Inflammatory macrophage (primary cell): ENCODE results near the gene SMARCA2.

ENCODE experiments used
- DNase-seq, 2 donors: peaks; one replicate each; pipeline ENCODE4 v3.0.0-alpha.2; 2020 to 2022

SMARCA2 gene

DNA sequence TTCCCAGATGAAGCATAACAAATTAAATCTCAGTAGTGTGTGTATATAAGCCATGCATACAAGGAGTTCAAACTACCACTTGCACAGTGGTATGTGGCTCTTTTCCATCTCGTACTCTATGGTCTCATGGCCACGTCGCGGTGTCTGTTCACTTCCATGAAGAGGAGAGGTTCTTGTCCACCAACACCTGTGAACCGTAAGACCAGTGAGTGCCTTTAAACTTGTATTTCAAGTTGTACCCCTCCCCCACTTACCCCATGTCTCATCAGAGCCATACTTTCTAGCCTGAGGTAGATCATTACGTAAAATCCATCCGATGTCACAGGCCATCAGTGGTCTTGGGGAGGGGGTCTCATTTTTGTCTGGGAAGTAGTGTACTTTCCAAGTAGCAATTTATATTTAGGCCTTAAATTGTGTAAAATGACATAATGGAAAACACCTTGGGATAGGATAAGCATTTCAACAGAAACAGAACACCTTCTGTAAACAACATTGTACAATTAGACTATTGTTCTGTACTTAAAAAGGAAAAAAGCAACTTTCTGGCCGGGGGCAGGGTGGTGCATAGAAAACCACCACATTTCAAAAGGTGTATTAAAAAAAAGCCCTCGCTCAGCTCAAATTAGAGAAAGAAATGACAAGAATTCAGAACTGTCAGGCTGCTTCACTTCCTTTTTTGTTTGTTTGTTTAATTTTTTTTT, 163.0 kb downstream of the SMARCA2 start:
- DNase-seq, result no peak

DNA sequence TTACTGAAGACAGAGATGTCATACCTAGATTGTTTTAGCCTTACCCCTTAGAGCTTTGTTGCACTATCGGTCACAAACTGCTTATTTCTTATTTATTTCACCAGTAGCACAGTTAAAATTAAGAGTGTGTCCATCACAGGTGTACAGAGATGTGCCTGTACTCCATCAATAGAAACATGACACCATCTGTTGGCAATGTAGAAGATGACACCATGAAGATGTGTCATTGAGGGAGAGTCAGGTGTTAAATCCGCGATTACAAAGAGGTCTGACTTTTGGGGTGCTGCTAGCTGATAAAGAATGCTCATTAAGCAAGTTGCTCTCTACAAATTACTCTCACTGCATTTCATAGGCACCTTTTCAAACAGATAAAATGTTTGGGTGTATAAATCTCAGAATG, 164.4 kb downstream of the SMARCA2 start:
- no peak for DNase-seq

GRCh38 chr9:2180154-2180553, 165.0 kb downstream of the SMARCA2 start:
- DNase-seq, result no peak

- no peak for DNase-seq
These were observed 165.6 kb downstream of the SMARCA2 start for GRCh38 chr9:2180704-2181103.

- peak; percentile 15 to 20 for DNase-seq
These were observed 166.6 kb downstream of the SMARCA2 start for GRCh38 chr9:2181792-2182191.

DNA sequence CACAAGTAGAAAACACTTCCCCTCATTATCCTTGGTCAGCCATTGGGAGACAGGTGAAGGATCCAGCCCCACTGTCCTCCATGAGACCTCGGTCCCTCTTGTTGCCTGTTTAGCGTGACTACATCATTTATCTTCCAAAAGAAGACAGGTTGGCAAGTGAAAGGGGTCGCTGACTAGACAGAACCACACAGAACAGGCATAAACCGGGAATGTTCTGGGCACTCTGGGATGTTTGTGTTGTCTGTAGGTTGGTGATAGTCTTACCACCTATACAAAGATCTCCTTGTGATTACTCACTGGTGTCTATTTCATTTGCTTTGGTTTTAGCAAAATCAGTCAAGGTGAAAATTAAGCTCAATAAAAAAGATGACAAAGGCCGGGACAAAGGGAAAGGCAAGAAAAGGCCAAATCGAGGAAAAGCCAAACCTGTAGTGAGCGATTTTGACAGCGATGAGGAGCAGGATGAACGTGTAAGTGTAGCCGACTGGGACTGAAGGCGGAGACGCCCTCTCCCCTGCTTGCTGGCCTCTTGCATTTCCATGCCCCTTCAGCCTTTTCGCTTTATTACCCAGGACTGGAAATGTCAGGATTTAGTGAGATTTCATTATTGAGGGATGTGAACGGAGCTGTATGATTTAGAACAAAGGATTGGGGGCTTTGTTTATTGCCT, 175.9 kb downstream of the SMARCA2 start:
- no peak for DNase-seq

DNA sequence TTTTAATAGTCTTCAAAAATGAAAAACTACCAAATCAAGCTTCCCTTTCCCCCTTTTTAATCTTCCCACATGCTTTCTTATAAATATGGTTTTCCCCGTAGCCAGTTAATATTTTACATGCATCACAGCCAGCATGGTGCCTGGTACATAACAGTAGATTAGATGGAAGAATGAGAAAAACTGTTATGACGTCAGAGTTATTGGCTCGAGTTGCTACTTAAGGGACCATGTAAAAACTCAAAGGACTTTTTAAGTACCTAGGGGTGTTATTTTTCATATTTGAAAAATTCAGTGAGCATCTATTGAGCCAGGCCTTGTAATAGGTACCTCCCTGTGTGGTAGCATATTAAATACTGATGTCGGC, 176.4 kb downstream of the SMARCA2 start:
- no peak for DNase-seq

DNA sequence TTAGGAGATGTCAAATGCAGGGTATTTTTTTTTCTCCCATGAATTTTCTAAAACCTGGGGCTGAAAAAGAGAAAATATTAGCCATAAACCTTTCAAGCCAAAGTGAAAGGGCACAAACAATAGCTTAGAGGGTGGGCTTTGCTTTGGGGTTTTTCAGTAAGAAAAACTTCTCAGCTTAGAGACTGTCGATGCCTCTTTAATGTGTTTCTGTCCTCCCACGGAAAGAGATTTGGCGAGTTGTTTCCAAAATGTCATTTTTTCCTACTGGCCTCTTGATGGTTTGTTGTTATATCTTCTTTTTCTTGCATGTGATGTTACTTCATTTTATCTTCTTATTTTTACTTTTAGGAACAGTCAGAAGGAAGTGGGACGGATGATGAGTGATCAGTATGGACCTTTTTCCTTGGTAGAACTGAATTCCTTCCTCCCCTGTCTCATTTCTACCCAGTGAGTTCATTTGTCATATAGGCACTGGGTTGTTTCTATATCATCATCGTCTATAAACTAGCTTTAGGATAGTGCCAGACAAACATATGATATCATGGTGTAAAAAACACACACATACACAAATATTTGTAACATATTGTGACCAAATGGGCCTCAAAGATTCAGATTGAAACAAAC, 177.3 kb downstream of the SMARCA2 start:
- no peak for DNase-seq

- no peak for DNase-seq
These were observed 178.4 kb downstream of the SMARCA2 start for GRCh38 chr9:2193552-2193951.

DNA sequence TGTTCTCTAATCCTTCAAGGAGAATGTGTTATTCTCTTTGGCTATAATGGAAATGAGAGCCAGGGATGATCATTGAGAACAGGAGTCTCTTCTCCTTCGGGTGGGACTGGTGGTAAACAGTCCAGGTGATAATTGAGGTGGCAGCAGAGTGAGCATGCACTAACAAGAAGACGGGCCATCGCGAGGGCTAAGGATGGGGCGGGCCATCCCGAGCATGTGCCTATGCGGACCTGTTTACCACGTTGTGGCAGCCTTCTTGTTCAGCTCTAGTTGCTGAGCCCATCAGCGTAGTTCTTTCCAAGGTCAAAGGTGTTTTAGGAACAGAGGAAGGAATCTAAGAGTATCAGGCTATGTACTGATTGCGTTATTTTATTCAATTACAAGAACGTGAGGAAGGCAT, 180.1 kb downstream of the SMARCA2 start:
- no peak for DNase-seq

DNA sequence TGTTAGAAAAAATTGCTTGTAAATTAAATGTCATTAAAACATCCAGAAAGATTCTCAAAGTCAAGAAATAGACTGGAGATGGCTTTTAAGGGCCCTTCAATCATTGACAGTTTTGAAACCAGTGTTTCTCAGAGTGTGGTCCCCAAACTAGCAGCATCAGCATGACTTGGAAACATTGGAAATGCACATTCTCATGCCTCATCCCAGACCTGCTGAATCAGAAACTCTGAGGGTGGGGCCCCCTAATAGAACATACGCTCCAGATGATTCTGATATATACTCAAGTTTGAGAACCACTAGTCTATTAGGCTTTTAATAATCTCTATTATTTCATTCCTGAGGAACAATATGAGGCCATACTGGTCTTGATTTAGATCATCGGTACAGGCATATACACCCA, 181.6 kb downstream of the SMARCA2 start:
- DNase-seq, result no peak

- no peak for DNase-seq
These were observed 183.9 kb downstream of the SMARCA2 start for GRCh38 chr9:2198956-2199635.

- no peak for DNase-seq
These were observed 185.1 kb downstream of the SMARCA2 start for GRCh38 chr9:2199999-2200796.

DNA sequence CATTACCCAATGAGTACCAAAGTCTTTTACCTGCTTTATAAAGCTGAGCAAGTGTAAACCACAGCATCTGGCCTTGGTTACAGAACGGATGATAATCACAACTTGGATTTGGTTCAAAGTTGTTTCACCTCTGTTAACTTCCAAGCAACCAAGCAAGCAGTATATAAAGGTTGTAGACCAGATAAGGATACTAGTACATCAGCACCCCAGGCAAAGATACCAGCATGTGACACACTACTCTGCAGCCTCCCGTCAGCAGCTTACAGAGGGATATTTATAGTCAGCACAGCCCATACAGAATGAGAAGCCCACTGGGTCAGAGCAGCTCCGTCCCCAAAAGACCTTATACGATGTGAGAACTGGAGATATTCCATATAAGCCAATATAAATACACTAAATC, 193.3 kb downstream of the SMARCA2 start:
- no peak for DNase-seq

DNA sequence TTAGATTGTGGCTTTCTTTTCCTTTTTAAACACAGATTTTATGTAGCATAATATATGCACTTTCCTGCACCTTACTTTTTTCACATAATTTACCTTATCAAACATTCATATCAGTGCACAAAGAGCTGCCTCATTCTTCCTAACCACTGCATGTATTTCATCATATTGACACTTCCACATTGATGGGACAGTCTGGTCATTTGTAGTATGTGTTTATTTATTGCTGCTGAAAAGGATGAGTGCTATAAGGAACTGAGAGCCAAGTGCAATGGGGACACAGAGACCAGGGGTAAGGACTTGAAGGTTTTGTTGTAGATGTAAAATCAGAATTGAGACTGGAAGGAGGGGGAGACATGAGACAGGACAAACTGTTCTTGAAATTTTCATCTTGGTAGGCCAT, 193.8 kb downstream of the SMARCA2 start:
- DNase-seq, result peak; percentile 18 to 62

- peak; percentile 70 to 81 for DNase-seq
These were observed 194.3 kb downstream of the SMARCA2 start for GRCh38 chr9:2209400-2209799.

- no peak for DNase-seq
These were observed 195.1 kb downstream of the SMARCA2 start for GRCh38 chr9:2210201-2210600.

DNA sequence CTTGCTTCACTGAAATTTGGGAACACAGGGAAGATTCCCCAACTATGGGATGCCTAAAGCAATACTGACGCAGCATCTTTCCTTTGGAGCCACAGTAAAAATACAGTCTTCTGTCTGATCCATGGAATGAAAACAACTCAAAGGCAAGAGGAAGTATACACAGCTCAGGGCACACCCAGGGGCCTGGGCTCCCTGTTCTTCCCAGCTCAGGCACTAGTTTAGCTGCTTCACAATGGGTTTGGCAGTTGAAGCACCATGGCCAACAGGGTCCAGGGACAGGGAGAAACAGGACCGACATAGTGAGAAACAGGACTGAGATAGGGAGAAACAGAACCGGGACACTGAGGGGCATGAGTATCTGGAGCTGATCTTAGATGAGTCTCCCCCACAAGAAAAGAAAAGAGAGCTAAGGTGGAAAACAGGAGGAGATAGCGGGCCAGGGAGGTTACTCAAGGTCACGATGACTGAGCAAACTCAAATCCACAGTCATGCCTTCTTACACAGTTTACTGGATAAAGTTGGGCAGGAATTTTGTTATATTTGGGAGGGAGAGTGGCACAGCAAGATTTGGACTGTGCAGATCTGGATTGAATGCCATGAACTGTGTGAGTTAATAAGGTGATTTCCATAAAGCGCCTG, 198.8 kb downstream of the SMARCA2 start:
- DNase-seq, result no peak

DNA sequence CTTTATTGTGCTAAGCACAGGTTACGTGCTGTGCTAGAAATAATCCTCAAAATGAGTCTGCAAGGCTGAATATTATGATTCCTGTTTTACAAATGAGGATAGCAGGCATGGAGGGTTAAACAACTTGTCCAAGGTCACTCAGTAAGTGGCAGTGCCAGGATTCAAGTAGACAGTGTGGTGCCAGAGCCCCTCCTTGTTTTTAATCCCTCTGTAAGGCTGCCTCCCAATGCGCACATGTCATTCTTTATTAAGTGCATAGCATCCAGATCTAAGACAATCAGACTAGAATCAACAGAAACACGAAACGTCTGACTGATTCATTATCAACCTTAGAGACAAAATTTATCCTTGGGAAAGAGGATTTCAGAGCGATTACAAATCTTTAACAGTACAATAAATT, 199.6 kb downstream of the SMARCA2 start:
- DNase-seq, result no peak

DNA sequence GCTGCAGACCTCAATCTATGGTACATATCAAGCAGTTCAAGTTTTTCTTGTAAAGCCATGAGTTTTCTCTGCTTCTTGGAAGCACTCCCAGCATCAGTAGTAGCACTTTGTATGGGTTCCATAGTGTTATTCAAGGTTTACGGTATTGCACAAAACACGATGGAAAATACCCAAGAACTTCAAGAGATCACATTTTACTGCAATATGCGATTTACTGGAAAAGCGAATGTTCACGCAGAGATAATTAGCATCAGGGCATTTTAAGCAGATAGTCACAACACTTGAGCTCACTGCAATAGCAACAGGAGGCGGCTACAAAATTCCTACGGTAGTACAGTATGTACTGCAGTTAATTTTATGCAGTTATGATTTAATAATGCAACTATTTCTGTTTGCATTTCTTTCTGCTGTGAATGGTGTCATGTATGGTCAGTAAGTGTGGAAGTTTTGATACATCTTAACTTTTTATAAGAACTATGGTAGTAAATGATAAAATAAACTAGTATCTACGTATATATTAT, 200.8 kb downstream of the SMARCA2 start:
- no peak for DNase-seq

GRCh38 chr9:2216591-2216990, 201.4 kb downstream of the SMARCA2 start:
- DNase-seq, result no peak

DNA sequence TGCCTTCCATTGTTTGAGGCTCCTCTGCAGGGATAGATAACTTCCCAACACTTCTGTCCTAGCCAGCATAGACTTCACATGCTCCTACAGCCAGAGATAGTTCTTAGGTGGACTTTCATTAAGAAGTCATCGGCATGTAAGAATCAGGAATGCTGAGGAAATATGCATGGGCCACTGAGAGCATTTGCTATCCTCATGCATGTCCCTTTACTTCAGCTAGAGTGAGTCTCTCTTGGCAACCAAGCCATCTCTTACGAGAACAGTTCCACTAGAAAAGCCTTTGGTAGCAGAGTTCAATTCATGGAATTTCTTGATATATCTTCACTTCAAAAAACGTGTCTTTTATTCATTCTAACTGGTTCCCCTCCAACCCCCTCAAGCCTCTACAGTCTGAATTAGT, 202.4 kb downstream of the SMARCA2 start:
- no peak for DNase-seq
